IPS DF 6.9 (cell line): ENCODE measurements around the gene FAM149A.

Experiments
- DNase-seq: peaks from one replicate; pipeline ENCODE4 v3.0.0-alpha.2; 2013; ENCODE audit warnings: low read depth, low spot score
- H3K27ac ChIP-seq: one replicate; pipeline ENCODE4 v1.5.1; 2013; ENCODE audit warnings: low read length, control low read depth
- H3K27me3 ChIP-seq: 2 replicates; pipeline ENCODE4 v1.6.1; 2013; ENCODE audit warnings: mild to moderate bottlenecking, low read length; ENCODE audit not compliant: control insufficient read depth, insufficient read depth
- H3K36me3 ChIP-seq: 2 replicates; pipeline ENCODE4 v1.6.1; 2013; ENCODE audit warnings: low read length; ENCODE audit not compliant: control insufficient read depth, insufficient read depth
- H3K4me1 ChIP-seq: 2 replicates; pipeline ENCODE4 v1.6.1; 2013; ENCODE audit warnings: low read length; ENCODE audit not compliant: control insufficient read depth, insufficient read depth
- H3K4me3 ChIP-seq: 2 replicates; pipeline ENCODE4 v1.5.1; 2013; ENCODE audit warnings: mild to moderate bottlenecking, low read length
- H3K9me3 ChIP-seq: 2 replicates; pipeline ENCODE4 v1.6.1; 2013; ENCODE audit warnings: low read length, inconsistent platforms; ENCODE audit not compliant: control insufficient read depth, insufficient read depth
- WGBS: extraction: QIAGEN DNeasy Blood & Tissue Kit; methylation state at CpG from one replicate; pipeline ENCODE4 v1.1.7; 2013; ENCODE audit warnings: mixed read lengths, missing lambda C conversion rate; ENCODE audit not compliant: insufficient read length, insufficient coverage; 5-methylcytosine and 5-hydroxymethylcytosine counted together

The FAM149A gene

DNA sequence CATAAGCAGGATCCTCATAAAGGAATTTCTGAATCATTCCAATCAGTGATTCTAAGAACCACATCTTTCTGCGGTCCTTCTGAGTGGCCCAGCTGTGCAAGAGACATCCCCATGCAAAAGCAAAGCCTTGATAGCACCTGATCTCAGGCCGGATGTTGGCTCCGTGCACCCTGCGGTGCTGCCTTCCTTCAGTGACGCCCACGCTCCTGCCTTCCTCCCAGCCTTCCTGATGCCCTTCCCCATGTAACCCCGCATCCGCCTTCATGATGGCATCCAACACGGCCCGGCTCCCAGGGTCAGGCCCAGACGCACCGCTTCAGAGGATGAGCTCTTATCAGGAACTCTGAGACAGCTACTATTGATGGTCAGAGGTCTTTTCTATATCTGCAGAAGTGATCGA lies 66.5 kb downstream of the FAM149A start:
- no peak for DNase-seq
- no CpG with 5 or more reads among the region's 13 CpGs for WGBS

DNA sequence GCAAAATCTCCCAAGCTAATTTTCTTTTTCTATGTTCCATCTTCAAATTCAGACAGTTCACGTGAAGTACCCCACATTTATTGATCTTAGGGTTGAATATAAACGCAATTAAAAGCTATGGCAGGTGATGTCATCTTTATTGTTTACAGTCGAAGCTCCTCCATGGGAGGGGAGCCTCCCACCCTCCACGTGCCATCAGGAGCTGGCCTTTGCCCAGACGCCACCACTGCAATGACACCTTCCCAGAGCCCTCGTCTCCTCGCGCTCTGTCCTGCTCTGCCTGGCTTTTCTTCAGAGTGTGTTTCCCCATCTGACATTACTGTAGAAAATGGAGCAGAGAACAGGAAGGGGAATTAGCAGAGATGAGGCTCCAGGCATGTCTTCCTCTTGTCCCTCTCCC lies 68.0 kb downstream of the FAM149A start:
- Histone ChIP-seq H3K36me3 (no peaks in the 10 kb centered on the region), H3K27ac (no peak overlapping the region), H3K4me1 (no peaks in the 10 kb centered on the region), H3K4me3 (no peak overlapping the region), H3K27me3 (no peaks in the 10 kb centered on the region), H3K9me3 (no peaks in the 10 kb centered on the region)
- no CpG with 5 or more reads among the region's 8 CpGs for WGBS
- DNase-seq, result no peak

More for the DNA sequence above, 66.5 kb downstream of the FAM149A start:
- Histone ChIP-seq H3K27me3 (no peaks in the 10 kb centered on the region), H3K4me3 (no peak overlapping the region), H3K9me3 (no peaks in the 10 kb centered on the region), H3K27ac (no peak overlapping the region), H3K4me1 (no peaks in the 10 kb centered on the region), H3K36me3 (no peaks in the 10 kb centered on the region)

DNA sequence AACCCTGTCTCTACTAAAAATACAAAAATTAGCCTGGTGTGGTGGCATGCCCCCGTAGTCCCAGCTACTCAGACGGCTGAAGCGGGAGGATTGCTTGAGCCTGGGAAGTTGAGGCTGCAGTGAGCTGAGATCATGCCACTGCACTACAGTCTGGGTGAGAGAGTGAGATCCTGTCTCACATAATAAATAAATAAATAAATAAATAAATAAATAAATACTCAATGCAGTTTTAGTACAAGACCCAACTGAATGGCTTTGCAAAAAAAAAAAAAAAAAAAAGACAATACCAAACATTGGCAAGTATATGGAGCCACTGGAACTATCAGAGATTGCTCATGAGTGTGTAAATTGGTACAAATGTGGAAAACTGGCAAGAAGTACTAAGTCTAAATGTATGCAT lies 83.6 kb downstream of the FAM149A start:
- Histone ChIP-seq H3K27me3 (no peaks in the 10 kb centered on the region), H3K27ac (no peak overlapping the region), H3K9me3 (no peaks in the 10 kb centered on the region), H3K4me3 (no peak overlapping the region), H3K36me3 (no peaks in the 10 kb centered on the region), H3K4me1 (peaks cover 2% of the 10 kb centered on the region)
- no peak for DNase-seq
- WGBS, result no CpG with 5 or more reads among the region's 3 CpGs

DNA sequence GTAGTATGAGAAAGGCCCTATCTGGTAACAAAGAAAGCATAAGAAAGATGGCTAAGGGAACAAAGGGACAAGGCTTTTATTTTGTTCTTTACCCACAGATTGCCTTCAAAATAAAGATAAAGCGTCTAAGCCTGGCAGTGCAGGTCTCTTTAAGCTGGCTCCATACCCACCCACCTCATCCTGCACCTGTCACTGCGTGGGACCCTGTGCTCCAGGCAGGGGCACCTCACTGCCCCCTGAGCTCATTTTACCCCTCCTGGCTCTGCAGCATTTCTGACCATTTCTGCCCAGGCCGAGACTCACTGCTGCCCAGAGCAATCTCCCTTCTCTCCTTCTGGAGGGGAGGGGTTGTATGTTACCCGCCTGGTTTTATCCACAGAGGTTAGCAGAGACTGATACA lies 85.2 kb downstream of the FAM149A start:
- DNase-seq, result no peak
- H3K9me3 ChIP-seq, result no peaks in the 10 kb centered on the region
- H3K36me3 ChIP-seq, result no peaks in the 10 kb centered on the region
- WGBS, result no CpG with 5 or more reads among the region's 4 CpGs
- no peak overlapping the region for H3K4me3 ChIP-seq
- H3K27me3 ChIP-seq, result no peaks in the 10 kb centered on the region
- peaks cover 2% of the 10 kb centered on the region for H3K4me1 ChIP-seq
- H3K27ac ChIP-seq, result no peak overlapping the region

DNA sequence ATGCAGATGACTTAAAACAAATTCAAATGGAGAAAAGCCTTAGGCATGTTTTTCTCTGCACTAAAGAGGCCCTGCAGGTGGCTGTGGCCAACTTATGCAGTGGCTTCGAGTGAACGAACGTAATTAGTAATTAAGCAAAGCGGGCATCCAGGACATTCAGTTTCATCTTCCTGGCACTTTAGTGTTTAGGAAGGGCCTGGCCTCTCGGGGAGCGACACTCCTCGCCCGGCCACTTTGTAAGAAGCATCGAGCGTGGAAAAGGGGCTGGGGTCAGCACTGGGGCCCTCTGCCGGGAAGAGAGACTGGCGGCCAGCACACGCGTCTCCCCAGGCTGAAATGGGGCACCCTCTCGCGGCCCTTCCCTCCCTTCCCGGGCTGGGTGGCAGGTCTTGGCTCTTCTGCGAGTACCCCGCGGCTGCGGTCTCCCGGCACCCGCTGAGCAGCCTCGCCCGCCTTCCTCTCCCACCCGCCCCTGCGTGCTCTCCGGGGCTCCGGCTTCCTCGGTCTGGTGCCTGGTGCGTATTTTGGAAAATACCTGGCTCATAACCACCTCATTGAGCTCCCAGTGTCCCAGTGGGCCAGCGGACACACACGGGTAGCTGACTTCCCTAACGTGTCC lies 86.2 kb downstream of the FAM149A start:
- H3K27ac ChIP-seq, result no peak overlapping the region

DNA sequence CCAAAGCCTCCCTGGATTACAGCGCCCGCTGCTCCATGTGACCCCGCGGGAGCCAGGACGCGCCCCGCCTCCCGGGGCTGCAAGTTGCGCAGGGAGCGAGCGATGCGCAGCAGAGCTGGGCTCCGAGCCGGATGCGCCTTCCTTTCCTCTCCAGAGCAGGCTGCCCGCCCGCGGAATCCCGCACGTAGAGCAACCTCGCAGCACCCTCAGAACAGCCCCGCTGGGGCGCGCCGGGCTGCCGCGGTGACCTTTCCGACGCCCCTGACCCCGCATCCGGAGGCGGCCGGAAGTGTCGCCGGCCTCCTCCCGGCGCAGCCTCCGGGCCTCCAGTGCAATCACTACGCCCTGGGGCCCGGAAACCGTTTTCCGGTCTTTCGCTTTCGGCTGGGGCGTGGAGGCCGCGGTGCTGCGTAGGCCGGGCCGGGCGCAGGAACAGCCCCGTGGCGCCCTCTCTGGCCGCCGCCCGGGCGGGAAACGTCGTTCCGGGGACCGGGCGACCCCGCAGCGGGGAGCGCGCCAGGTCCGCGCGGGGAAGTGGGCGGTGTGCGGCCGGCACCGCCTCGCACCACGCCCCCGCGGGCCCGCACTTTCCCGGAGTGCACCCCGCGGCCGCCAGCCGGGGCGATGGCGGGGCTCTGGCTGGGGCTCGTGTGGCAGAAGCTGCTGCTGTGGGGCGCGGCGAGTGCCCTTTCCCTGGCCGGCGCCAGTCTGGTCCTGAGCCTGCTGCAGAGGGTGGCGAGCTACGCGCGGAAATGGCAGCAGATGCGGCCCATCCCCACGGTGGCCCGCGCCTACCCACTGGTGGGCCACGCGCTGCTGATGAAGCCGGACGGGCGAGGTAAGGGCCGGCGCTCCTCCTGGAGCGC lies 86.9 kb downstream of the FAM149A start, which contains the start of gene CYP4V2:
TSS of gene CYP4V2 (plus strand) at position 368 of the 866 bp plus-strand sequence. CDS start at position 625, 257 bp downstream.
- Histone ChIP-seq H3K4me3 (peak within 1 kb of the TSS; percentile 69), H3K36me3 (no peaks in the 10 kb centered on the region), H3K9me3 (no peaks in the 10 kb centered on the region), H3K27ac (no peak within 1 kb of the TSS), H3K4me1 (peaks cover 2% of the 10 kb centered on the region), H3K27me3 (no peaks in the 10 kb centered on the region)
- WGBS, result no CpG with 5 or more reads among the region's 107 CpGs
- no peak for DNase-seq

More for the DNA sequence above, 86.2 kb downstream of the FAM149A start:
- no peaks in the 10 kb centered on the region for H3K36me3 ChIP-seq
- peak overlapping the region; percentile 69 for H3K4me3 ChIP-seq
- no peaks in the 10 kb centered on the region for H3K27me3 ChIP-seq
- DNase-seq, result no peak
- H3K9me3 ChIP-seq, result no peaks in the 10 kb centered on the region
- H3K4me1 ChIP-seq, result peaks cover 2% of the 10 kb centered on the region
- WGBS, result no CpG with 5 or more reads among the region's 34 CpGs

DNA sequence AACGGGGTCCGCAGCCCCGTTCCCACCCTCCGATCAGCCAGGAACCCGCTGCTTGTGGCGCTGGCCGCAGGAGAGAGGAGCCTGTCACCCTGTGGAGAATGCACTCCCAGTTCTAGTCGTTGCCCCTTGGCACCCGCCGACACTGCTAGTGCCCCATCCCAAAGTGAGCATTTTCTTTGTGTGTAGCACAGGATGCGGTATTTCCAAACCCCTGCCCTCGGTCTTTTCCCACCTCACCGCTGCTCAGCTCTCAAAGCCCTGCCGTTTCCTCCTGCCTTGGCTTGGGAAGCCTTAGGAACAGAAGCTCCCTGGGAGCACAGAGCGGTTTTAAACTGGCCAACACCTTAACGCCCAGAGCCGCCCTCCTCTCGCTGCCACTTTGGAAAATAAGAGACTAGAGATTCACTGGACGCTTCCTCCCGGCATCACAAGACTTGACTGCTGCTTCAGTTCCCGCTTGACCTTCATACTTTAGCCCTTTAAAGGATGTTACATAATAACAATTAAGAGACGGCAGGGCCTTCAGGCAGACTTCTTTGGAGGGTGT lies 87.6 kb downstream of the FAM149A start:
- Histone ChIP-seq H3K27me3 (no peaks in the 10 kb centered on the region), H3K4me3 (peak overlapping the region; percentile 69), H3K9me3 (no peaks in the 10 kb centered on the region), H3K4me1 (peaks cover 2% of the 10 kb centered on the region), H3K27ac (no peak overlapping the region), H3K36me3 (no peaks in the 10 kb centered on the region)
- no peak for DNase-seq
- no CpG with 5 or more reads among the region's 22 CpGs for WGBS

DNA sequence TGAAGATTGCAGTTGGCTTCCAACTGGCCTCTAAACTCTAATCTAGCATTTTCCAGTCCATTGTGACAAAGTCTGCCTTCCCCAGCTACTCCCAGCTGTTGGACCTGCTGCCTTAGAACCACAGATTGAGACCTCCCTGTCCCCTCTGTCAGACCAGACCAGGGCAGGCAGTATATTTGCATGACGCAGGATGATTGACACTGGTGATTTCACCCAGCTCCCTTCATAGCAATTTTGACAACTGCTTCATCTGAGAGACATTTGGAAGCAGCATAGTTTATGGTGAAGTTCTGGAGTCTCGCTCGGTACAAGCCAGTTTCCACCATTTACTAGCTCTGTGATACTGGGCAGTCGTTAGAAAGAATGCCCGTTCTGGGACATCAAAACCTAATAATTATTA lies 89.3 kb downstream of the FAM149A start:
- no peaks in the 10 kb centered on the region for H3K27me3 ChIP-seq
- H3K4me1 ChIP-seq, result peaks cover 2% of the 10 kb centered on the region
- no peak overlapping the region for H3K27ac ChIP-seq
- H3K4me3 ChIP-seq, result no peak overlapping the region
- no peaks in the 10 kb centered on the region for H3K36me3 ChIP-seq
- WGBS, result no CpG with 5 or more reads among the region's 5 CpGs
- no peaks in the 10 kb centered on the region for H3K9me3 ChIP-seq
- no peak for DNase-seq

DNA sequence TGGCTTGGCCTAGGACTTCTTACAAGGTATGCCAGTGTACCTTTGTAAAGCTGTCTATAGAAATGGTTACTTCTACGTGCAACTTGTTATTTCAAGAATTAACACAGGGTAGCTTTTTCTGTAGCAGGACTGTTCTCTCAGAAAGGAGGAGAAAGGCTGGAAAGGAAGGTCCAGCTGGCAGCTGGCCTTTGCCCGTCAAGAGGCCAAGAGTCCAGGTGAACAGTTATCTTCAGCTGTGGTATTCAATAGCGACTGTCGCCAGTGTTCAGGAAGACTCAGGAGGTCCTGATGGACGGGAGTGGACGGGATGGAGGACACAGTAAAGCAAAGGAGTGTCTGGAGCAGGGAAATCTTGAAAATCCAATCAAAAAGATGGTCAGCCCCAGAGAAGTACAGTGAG lies 91.6 kb downstream of the FAM149A start:
- WGBS, result no CpG with 5 or more reads among the region's 6 CpGs
- H3K27ac ChIP-seq, result no peak overlapping the region
- no peaks in the 10 kb centered on the region for H3K27me3 ChIP-seq
- no peaks in the 10 kb centered on the region for H3K9me3 ChIP-seq
- H3K4me1 ChIP-seq, result no peaks in the 10 kb centered on the region
- no peak overlapping the region for H3K4me3 ChIP-seq
- no peaks in the 10 kb centered on the region for H3K36me3 ChIP-seq
- no peak for DNase-seq

DNA sequence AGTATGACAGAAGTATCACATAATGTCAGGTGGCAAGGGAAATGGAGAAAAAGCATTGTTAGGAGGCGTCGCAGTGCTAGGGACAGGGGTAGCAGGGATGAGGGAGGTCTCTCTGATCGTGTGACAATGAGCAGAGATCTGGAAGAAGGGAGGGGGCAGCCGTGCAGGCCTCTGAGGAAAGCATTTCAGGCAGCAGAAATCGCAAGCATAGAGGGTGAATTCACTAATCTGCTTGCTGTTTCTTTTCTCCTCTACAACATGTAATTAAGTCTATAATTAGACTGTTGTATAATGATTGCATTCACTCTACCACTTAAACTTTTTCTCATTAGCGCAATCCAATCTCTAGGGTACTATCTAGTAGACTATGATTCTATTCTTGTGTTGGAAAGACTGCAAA lies 96.0 kb downstream of the FAM149A start:
- Histone ChIP-seq H3K36me3 (no peaks in the 10 kb centered on the region), H3K4me3 (no peak overlapping the region), H3K4me1 (no peaks in the 10 kb centered on the region), H3K27me3 (no peaks in the 10 kb centered on the region), H3K27ac (no peak overlapping the region), H3K9me3 (no peaks in the 10 kb centered on the region)
- WGBS, result no CpG with 5 or more reads among the region's 6 CpGs
- DNase-seq, result no peak
